MCF 10A (cell line): Measurements from ENCODE around the gene KIF4A. TPM values are rescaled to one million over a fixed set of nuclear protein-coding genes. Genes with fewer than 3 reads are reported as not detected.
A peak's percentile ranks its signal among the peaks of the same experiment; 100 is the strongest.
"Not testable (repeated sequence)": the region's sequence is repeated elsewhere in the genome, so short reads cannot be mapped to it uniquely, and the experiment has no call there.

ENCODE experiments used
- BruUV-seq: library from RNA; stranded (reverse); fragments of 400-500 nt; replicated peaks from 2 replicates; lab custom pipeline; 2021; lab: Mats Ljungman, UMichigan
- CTCF ChIA-PET: fragments of 300-600 bp; sonication (Branson Sonifier 250); formaldehyde crosslinking; extraction: SDS; loops from one replicate; lab custom pipeline; 2021; ENCODE audit warnings: antibody characterized with exemption, inconsistent platforms; lab: Yijun Ruan, JAX
- POLR2A ChIA-PET: fragments of 300-600, 350-650 bp; sonication (Branson Sonifier 250); formaldehyde crosslinking; extraction: SDS; loops from one replicate; lab custom pipeline; 2020; ENCODE audit warnings: antibody characterized with exemption, inconsistent platforms; lab: Yijun Ruan, JAX
- DNase-seq: peaks from one replicate; pipeline ENCODE4 v3.0.0-alpha.2; 2018; ENCODE audit not compliant: unreplicated experiment
- H3K27ac Mint-ChIP-seq: one replicate; pipeline ENCODE4 v1.8.0; 2022; ENCODE audit warnings: mild to moderate bottlenecking, low read depth, mixed read lengths; ENCODE audit not compliant: unreplicated experiment
- H3K27me3 Mint-ChIP-seq: one replicate; pipeline ENCODE4 v1.8.0; 2022; ENCODE audit warnings: mixed read lengths; ENCODE audit not compliant: insufficient read depth, unreplicated experiment
- H3K36me3 Mint-ChIP-seq: one replicate; pipeline ENCODE4 v1.8.0; 2022; ENCODE audit warnings: mild to moderate bottlenecking, moderate library complexity, mixed read lengths; ENCODE audit not compliant: insufficient read depth, unreplicated experiment
- H3K4me1 Mint-ChIP-seq: one replicate; pipeline ENCODE4 v1.8.0; 2022; ENCODE audit warnings: mixed read lengths; ENCODE audit not compliant: insufficient read depth, unreplicated experiment
- H3K4me3 Mint-ChIP-seq: one replicate; pipeline ENCODE4 v1.8.0; 2022; ENCODE audit warnings: mild to moderate bottlenecking, moderate library complexity, mixed read lengths; ENCODE audit not compliant: unreplicated experiment
- H3K9me3 Mint-ChIP-seq: one replicate; pipeline ENCODE4 v1.8.0; 2022; ENCODE audit warnings: mixed read lengths; ENCODE audit not compliant: unreplicated experiment
- intact Hi-C: fragments of 100-400 bp; cut with micrococcal nuclease; formaldehyde crosslinking; loops from 2 replicates; pipeline ENCODE4 v1.14.1; 2022
- total RNA-seq: library from RNA; stranded (reverse); gene quantifications from 2 replicates; pipeline ENCODE4 v1.2.3, GENCODE V29; 2022
- TF ChIP-seq, protein P1 (sequence below): fragments of 200-600 bp; IDR thresholded peaks from one replicate; pipeline ENCODE4 v1.8.0; 2022; ENCODE audit warnings: antibody characterized with exemption, mild to moderate bottlenecking; ENCODE audit not compliant: unreplicated experiment

KIF4A gene
- total RNA-seq, 1 experiment from 2014 or later: 19.0 TPM

DNA sequence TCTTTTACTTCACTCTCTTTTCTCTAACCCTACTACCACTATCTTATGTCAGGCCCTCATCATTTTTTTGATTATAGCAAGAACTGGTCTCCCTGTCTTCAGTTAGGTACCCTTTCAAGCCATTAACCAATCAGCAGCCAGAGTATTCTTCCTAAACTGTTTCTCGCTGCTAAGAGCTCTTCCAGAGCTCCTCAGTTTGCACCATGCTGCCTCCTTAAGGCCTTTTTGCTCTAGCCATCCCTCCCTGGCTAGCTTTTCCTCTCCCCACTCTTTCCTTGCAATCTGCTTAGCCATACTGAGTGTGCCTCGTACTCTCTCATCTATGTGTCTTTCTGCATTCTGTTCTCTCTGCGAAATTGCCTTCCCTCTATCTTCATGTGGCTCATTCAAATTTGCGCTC, 32.9 kb downstream of the KIF4A start:
- no TSS peak for BruUV-seq
- TF ChIP-seq, protein P1, sequence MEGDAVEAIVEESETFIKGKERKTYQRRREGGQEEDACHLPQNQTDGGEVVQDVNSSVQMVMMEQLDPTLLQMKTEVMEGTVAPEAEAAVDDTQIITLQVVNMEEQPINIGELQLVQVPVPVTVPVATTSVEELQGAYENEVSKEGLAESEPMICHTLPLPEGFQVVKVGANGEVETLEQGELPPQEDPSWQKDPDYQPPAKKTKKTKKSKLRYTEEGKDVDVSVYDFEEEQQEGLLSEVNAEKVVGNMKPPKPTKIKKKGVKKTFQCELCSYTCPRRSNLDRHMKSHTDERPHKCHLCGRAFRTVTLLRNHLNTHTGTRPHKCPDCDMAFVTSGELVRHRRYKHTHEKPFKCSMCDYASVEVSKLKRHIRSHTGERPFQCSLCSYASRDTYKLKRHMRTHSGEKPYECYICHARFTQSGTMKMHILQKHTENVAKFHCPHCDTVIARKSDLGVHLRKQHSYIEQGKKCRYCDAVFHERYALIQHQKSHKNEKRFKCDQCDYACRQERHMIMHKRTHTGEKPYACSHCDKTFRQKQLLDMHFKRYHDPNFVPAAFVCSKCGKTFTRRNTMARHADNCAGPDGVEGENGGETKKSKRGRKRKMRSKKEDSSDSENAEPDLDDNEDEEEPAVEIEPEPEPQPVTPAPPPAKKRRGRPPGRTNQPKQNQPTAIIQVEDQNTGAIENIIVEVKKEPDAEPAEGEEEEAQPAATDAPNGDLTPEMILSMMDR: no peak
- intact Hi-C loops: no loop called here
- ChIA-PET POLR2A (no interaction called here), CTCF (interaction anchor here (0.6 kb wide), 1 partner anchor 241 kb away, joined by 4 read pairs; no protein-coding TSS in a partner anchor)
- no peak overlapping the region for H3K4me3 Mint-ChIP-seq
- H3K27ac Mint-ChIP-seq: no peak overlapping the region
- H3K27me3 Mint-ChIP-seq: peaks cover 19% of the 10 kb centered on the region
- DNase-seq: no peak
- peaks cover 5% of the 10 kb centered on the region for H3K4me1 Mint-ChIP-seq
- peaks cover 6% of the 10 kb centered on the region for H3K36me3 Mint-ChIP-seq
- no peaks in the 10 kb centered on the region for H3K9me3 Mint-ChIP-seq

DNA sequence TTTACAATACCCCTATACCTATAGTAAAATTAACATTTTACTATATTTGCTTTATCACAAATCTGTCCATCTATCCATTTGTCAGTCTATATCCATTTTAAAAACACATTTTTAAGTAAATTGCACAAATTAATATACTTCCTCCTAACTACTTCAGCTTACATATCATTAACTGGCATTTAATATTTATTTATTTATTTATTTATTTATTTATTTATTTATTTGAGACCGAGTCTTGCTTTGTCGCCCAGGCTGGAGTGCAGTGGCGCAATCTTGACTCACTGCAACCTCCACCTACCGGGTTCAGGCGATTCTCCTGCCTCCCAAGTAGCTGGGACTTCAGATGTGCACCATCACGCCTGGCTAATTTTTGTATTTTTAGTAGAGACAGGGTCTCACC, 33.7 kb downstream of the KIF4A start:
- CTCF ChIA-PET: interaction anchor here (0.6 kb wide), 1 partner anchor 14 kb away, joined by 3 read pairs; no protein-coding TSS in a partner anchor
- H3K4me3 Mint-ChIP-seq, DNase-seq, POLR2A ChIA-PET, BruUV-seq, H3K9me3 Mint-ChIP-seq, intact Hi-C loops, H3K4me1 Mint-ChIP-seq, H3K27ac Mint-ChIP-seq, H3K36me3 Mint-ChIP-seq: not testable (repeated sequence)
- peaks cover 22% of the 10 kb centered on the region for H3K27me3 Mint-ChIP-seq

DNA sequence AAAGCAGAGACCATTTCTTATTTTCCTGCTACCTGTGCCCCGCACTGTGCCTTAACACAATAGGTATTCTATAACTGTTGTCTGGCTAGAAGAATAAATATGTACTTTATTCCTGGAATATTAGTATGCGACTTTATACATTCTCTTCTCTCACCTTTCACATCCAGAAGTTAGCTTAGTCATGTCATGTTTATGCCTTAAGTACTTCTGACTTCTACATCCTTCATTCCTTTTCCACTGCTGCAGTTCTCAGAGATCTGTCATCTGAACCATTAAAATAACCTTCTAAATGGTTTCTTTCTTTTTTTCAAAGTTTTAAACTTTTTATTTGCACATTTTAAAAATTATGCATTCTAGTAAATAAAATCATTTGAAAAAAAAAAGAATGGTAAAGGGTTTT, 34.4 kb downstream of the KIF4A start:
- H3K4me1 Mint-ChIP-seq: peaks cover 5% of the 10 kb centered on the region
- ChIA-PET POLR2A (no interaction called here), CTCF (no interaction called here)
- H3K4me3 Mint-ChIP-seq: no peak overlapping the region
- H3K9me3 Mint-ChIP-seq: no peaks in the 10 kb centered on the region
- no peak overlapping the region for H3K27ac Mint-ChIP-seq
- H3K36me3 Mint-ChIP-seq: peaks cover 6% of the 10 kb centered on the region
- intact Hi-C loops: no loop called here
- BruUV-seq: no TSS peak
- TF ChIP-seq, protein P1: no peak
- H3K27me3 Mint-ChIP-seq: peaks cover 22% of the 10 kb centered on the region
- no peak for DNase-seq

DNA sequence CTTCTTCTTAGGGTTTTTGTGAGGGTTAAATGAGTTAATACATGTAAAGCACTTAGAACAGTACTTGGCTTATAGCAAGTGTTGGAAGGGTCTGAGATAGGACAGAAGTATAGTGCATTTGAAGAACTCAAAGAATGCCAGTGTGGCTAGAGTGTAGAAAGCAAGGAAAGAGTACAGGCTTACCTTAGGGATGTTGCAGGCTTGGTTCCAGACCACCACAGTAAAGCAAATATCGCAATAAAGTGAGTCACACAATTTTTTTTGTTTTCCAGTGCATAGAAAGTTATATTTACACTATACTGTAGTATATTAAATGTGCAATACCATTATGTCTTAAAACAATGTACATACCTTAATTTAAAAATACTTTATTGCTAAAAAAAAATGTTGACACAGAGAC, 41.3 kb downstream of the KIF4A start:
- H3K9me3 Mint-ChIP-seq: no peaks in the 10 kb centered on the region
- no TSS peak for BruUV-seq
- H3K27ac Mint-ChIP-seq: peak overlapping the region; percentile 17
- no peaks in the 10 kb centered on the region for H3K36me3 Mint-ChIP-seq
- no peaks in the 10 kb centered on the region for H3K4me1 Mint-ChIP-seq
- POLR2A ChIA-PET: no interaction called here
- no peak overlapping the region for H3K4me3 Mint-ChIP-seq
- CTCF ChIA-PET: no interaction called here
- intact Hi-C loops: no loop called here
- H3K27me3 Mint-ChIP-seq: peaks cover 48% of the 10 kb centered on the region
- no peak for DNase-seq
- TF ChIP-seq, protein P1: no peak

DNA sequence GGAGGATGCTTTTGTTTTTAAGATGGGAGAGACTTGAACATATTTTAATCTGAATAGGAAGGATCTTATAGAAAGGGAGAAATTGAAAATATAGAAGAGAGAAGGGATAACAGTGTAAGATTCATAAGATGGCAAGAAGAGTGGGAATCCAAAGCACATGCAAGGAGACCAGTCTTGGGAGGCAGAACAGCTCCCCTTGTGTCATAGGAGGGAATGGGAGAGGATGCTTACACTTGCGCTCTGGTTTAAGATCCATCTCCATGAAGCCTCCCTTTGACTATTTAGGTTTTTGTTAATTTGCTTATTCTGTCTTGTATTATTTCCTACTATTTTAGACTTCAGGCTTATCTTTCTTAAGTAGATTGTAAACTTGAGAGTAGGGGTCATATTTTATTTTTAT, 42.7 kb downstream of the KIF4A start:
- Mint-ChIP-seq H3K4me1 (no peaks in the 10 kb centered on the region), H3K4me3 (no peak overlapping the region), H3K36me3 (no peaks in the 10 kb centered on the region), H3K9me3 (no peaks in the 10 kb centered on the region), H3K27ac (peak overlapping the region; percentile 17), H3K27me3 (peaks cover 34% of the 10 kb centered on the region)
- no TSS peak for BruUV-seq
- POLR2A ChIA-PET: no interaction called here
- intact Hi-C loops: no loop called here
- CTCF ChIA-PET: interaction anchor here (1.0 to 1.1 kb wide), 2 partner anchors 12 to 33 kb away, joined by 3 to 4 read pairs; no protein-coding TSS in a partner anchor
- TF ChIP-seq, protein P1: no peak
- no peak for DNase-seq
